AG04450 (cell line): ENCODE data around the gene HS3ST6. TPM values are rescaled to one million over a fixed set of nuclear protein-coding genes. Genes with fewer than 3 reads are reported as not detected.
"Not testable (repeated sequence)": the region's sequence is repeated elsewhere in the genome, so short reads cannot be mapped to it uniquely, and the experiment has no call there.

Experiments
- CTCF ChIA-PET: fragments of 300-600, 350-600 bp; formaldehyde crosslinking; extraction: SDS; loops from one replicate; lab custom pipeline; 2022; ENCODE audit warnings: antibody characterized with exemption, inconsistent platforms; lab: Charles Lee
- POLR2A ChIA-PET: fragments of 350-600 bp; formaldehyde crosslinking; extraction: SDS; loops from one replicate; lab custom pipeline; 2021; ENCODE audit warnings: antibody characterized with exemption, inconsistent platforms; lab: Yijun Ruan, JAX
- DNase-seq: peaks from one replicate; pipeline ENCODE4 v3.0.0-alpha.2; 2011; ENCODE audit warnings: low read depth, low spot score
- H3K27ac ChIP-seq: one replicate; pipeline ENCODE4 v1.5.1; 2012; ENCODE audit warnings: low read depth, low read length, control low read depth
- H3K27me3 ChIP-seq: one replicate; pipeline ENCODE4 v1.6.0; 2012; ENCODE audit warnings: low read length; ENCODE audit not compliant: control insufficient read depth, insufficient read depth
- H3K4me3 ChIP-seq: 2 replicates; pipeline ENCODE4 v1.5.1; 2011; ENCODE audit warnings: mild to moderate bottlenecking, low read depth, low read length, control low read depth
- H3K9me3 ChIP-seq: 2 replicates; pipeline ENCODE4 v1.5.1; 2012; ENCODE audit warnings: low read length; ENCODE audit not compliant: control insufficient read depth, insufficient read depth
- polyA plus RNA-seq: library from polyadenylated mRNA; depleted of rRNA; stranded (reverse); fragments of >200 nt; gene quantifications from 2 replicates; pipeline ENCODE4 v1.2.3, GENCODE V29; 2011
- TF ChIP-seq, protein P1 (sequence below): IDR thresholded peaks from 2 replicates; pipeline ENCODE4 v1.5.1; 2011; ENCODE audit warnings: low read depth, low read length, control low read depth, inconsistent platforms

Gene HS3ST6
- polyA plus RNA-seq, 1 experiment, result not detected

DNA sequence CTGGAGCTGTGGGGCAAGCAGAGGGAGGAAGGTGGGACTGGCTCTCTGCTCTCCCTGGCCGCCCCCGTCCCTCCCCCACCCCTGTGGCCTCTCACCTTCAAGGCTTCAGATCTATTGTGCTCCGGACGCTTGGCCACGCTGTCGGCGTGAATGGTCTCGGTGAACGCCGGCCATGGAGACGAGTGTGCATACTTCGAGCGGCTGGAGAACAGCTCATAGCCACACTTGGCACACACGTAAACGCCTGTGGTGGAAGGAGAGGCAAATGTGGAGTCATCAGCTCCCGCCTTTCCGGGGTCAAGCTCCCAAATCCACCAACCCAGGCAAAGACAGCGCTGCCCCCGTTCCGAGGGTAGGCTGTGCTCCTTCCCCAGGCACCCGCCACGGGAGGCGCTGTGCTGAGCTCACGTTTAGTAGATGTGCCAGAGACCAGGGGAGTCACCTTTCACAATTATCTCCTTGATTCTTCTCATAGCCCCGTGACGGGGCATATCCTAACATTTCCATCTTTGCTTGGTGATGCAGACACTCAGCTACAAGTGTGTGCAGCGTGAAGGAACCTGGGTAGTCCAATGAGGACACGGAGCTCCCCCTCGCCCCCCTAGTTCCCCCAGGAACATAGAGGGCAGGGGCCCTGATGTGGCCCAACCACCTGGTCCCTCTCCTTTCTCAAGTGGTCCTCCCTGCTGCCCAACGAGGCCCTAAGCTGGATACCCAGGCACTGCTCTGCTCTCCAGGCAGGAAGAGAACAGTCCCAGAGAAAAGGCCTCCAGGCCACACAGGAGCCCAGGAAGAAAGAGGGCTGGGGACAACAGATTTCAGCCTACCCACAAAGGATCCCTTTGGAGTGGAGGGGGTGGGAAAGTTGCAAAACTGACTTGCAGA lies 23.2 kb upstream of the HS3ST6 start:
- CTCF ChIA-PET, result interaction anchor here (0.5 to 1.4 kb wide), 5 partner anchors 9 to 603 kb away, joined by 3 to 6 read pairs (median 3); no protein-coding TSS in a partner anchor
- POLR2A ChIA-PET, result interaction anchor here (0.7 to 1.1 kb wide), 2 partner anchors 18 to 23 kb away, joined by 3 to 6 read pairs; partner anchors contain the start of gene RPS2

DNA sequence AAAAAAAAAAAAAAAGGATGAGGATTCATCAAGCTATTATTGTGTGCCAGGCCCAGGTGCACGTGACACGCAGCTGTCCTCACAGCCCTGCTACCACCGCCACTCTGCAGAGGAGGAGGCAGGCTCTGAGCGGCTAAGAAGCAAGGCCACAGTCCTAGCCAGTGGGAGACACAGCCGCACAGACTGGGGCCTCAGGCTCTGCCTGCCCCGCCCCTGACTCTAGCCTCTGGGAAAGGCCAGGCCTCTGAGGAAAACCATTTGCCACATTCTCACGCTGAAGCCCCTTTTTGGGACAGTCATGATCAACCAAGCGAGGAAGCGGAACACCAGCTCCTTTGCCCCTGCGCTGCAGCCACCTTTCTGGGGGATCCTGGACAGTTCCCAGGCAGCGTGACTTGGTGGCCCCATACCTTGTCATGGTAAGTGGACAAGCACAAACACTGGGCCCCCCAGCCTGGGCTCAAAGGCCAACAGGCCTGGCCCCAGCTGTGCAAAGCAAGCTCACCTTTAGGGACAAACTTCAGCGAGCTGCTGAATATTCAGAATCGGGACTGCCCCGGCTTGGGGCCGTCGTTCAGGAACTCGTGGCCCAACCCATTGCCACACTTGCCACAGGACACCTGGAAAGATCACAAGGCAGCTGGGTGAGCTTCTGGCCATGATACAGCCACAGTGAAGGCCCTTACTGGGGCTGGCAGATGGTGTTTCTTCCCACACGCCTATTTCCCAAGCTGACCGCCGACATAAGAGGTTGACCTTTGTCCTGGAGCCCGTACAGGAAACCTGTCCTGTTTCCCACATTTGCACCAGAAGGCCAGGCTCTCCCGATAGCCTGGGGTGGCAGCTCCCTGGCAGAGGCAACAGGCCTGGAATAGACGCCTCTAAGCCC lies 22.3 kb upstream of the HS3ST6 start:
- CTCF ChIA-PET, result interaction anchor here (0.7 to 1.4 kb wide), 3 partner anchors 8 to 85 kb away, joined by 3 to 6 read pairs (median 5); no protein-coding TSS in a partner anchor
- no peak for DNase-seq
- TF ChIP-seq, protein P1, sequence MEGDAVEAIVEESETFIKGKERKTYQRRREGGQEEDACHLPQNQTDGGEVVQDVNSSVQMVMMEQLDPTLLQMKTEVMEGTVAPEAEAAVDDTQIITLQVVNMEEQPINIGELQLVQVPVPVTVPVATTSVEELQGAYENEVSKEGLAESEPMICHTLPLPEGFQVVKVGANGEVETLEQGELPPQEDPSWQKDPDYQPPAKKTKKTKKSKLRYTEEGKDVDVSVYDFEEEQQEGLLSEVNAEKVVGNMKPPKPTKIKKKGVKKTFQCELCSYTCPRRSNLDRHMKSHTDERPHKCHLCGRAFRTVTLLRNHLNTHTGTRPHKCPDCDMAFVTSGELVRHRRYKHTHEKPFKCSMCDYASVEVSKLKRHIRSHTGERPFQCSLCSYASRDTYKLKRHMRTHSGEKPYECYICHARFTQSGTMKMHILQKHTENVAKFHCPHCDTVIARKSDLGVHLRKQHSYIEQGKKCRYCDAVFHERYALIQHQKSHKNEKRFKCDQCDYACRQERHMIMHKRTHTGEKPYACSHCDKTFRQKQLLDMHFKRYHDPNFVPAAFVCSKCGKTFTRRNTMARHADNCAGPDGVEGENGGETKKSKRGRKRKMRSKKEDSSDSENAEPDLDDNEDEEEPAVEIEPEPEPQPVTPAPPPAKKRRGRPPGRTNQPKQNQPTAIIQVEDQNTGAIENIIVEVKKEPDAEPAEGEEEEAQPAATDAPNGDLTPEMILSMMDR, result no peak
- no peaks in the 10 kb centered on the region for H3K27me3 ChIP-seq
- H3K9me3 ChIP-seq, result no peaks in the 10 kb centered on the region; the same call in 1 of the 2 replicates
- no peak overlapping the region for H3K4me3 ChIP-seq
- no peak overlapping the region for H3K27ac ChIP-seq
- POLR2A ChIA-PET, result interaction anchor here (0.7 kb wide), 1 partner anchor 19 kb away, joined by 3 read pairs; no protein-coding TSS in a partner anchor

More for the DNA sequence above, 23.2 kb upstream of the HS3ST6 start:
- DNase-seq, result no peak
- Histone ChIP-seq H3K27me3 (no peaks in the 10 kb centered on the region), H3K9me3 (no peaks in the 10 kb centered on the region; the same call in 1 of the 2 replicates), H3K4me3 (peak overlapping the region; percentile 88; the same call in 1 of the 2 replicates), H3K27ac (no peak overlapping the region)
- TF ChIP-seq, protein P1, result no peak

DNA sequence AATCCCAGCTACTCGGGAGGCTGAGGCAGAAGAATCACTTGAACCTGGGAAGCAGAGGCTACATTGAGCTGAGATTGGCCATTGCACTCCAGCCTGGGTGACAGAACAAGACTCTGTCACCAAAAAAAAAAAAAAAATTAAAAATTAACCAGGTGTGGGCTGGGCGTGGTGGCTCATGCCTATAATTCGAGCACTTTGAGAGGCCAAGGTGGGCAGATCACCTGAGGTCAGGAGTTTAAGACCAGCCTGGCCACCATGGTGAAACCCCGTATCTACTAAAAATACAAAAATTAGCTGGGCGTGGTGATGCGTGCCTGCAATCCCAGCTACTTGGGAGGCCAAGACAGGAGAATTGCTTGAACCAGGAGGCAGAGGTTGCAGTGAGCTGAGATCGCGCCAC lies 21.6 kb upstream of the HS3ST6 start:
- DNase-seq, POLR2A ChIA-PET, H3K27ac ChIP-seq, CTCF ChIA-PET, H3K27me3 ChIP-seq, H3K9me3 ChIP-seq, H3K4me3 ChIP-seq: not testable (repeated sequence)

DNA sequence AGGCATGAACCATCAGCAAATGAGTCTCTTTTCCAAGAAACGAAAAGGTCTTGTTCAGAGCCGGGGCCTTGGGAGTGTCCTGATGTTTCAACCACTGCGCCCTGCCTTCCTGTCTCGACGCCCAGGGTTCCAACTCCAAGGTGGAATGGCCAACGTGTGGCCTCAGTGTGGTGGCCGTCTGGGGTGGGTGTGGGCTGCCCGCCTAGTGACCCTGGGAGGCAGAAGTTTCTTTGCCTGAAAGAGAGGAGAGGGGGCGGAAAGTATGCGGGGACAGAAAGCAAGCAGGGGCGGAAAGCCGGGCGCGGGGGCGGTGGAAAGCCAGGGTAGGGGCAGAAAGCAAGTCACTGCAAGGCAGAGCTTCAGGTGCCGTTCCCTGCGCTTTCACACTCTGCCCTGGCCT lies 20.7 kb upstream of the HS3ST6 start:
- Histone ChIP-seq H3K27ac (no peak overlapping the region), H3K9me3 (no peaks in the 10 kb centered on the region), H3K27me3 (no peaks in the 10 kb centered on the region), H3K4me3 (no peak overlapping the region)
- TF ChIP-seq, protein P1, result no peak
- ChIA-PET POLR2A (no interaction called here), CTCF (no interaction called here)
- DNase-seq, result no peak

DNA sequence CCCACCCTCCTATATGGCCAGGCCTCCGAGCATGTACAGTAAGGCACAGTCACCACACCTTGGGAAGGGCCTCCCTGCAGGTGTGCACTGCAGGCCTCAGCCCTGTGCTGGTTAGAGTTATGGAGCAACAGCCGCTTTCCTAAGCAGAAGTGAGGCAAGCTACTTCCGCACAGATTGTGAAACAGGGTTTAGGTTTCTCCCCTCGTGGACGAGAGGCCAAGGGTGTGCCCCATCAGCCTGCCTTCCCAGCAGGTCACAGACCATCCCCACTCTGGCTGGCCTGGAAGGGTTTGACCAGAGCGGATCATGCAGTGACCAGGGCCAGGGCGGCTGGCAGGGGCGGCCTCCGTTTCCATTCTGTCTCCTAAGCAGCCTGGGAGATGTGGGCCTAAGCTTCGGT lies 20.1 kb upstream of the HS3ST6 start:
- Histone ChIP-seq H3K27me3 (no peaks in the 10 kb centered on the region), H3K4me3 (no peak overlapping the region), H3K27ac (no peak overlapping the region), H3K9me3 (no peaks in the 10 kb centered on the region)
- TF ChIP-seq, protein P1, result no peak
- CTCF ChIA-PET, result no interaction called here
- no peak for DNase-seq
- POLR2A ChIA-PET, result no interaction called here
